ENCODE measurements around the gene MCM10. TPM values are rescaled to one million over a fixed set of nuclear protein-coding genes. Genes with fewer than 3 reads are reported as not detected.

The MCM10 gene
- total and polyA plus RNA-seq, 2 donors (not counting 3 experiments of a cell fraction or from before 2014, with no cell fraction given), result 3.3 to 31.6 TPM

DNA sequence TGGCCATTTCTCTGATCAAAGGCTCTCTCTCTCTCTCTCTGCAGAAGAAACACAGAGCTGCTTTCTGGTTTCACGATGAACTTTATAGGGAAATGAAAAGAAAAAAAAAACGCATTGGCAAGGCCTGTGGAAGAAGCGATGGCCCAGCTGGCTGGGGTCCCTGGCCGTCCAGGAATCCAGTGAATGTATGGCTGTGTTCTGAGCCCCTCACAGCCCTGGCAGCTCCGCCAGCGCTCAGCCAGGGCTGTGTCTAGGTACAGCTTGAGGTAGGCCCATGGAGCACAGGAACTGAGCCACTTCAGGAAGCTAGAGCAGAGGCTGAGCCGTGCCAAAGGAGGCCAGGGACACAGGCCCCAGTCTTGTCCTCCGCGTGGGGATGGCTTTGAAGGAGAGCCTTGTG, 85.9 kb downstream of the MCM10 start:
- CTCF ChIA-PET, result interaction anchor here (0.5 kb wide), 1 partner anchor 15 kb away, joined by 3 read pairs; no protein-coding TSS in a partner anchor
- no peak for FAIRE-seq
- POLR2A ChIA-PET, result no interaction called here

More for the DNA sequence above, 85.9 kb downstream of the MCM10 start:
- TF ChIP-seq POLR2AphosphoS5 (IDR thresholded peaks at IDR 0.05; ENCODE audit: insufficient read depth, low read depth, low read length) (no peak), EZH2 (IDR thresholded peaks at IDR 0.05; ENCODE audit: borderline replicate concordance, low read depth, low read length, severe bottlenecking) (no peak), FOS (IDR thresholded peaks at IDR 0.05; ENCODE audit: borderline replicate concordance, insufficient read depth, low read length) (no peak), GATA2 (IDR thresholded peaks at IDR 0.05; ENCODE audit: insufficient read depth, insufficient read length, low read depth, low read length) (no peak), JUN (IDR thresholded peaks at IDR 0.05; ENCODE audit: borderline replicate concordance, insufficient read depth, insufficient read length, low read depth) (no peak), POLR2A (IDR thresholded peaks at IDR 0.05; ENCODE audit: low read depth, low read length) (no peak), MYC (IDR thresholded peaks at IDR 0.05; ENCODE audit: low read depth, low read length) (no peak)
- TF ChIP-seq, protein P1, sequence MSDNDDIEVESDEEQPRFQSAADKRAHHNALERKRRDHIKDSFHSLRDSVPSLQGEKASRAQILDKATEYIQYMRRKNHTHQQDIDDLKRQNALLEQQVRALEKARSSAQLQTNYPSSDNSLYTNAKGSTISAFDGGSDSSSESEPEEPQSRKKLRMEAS (IDR thresholded peaks at IDR 0.05; ENCODE audit: insufficient read depth, insufficient read length), result no peak
- TF ChIP-seq, protein P2, sequence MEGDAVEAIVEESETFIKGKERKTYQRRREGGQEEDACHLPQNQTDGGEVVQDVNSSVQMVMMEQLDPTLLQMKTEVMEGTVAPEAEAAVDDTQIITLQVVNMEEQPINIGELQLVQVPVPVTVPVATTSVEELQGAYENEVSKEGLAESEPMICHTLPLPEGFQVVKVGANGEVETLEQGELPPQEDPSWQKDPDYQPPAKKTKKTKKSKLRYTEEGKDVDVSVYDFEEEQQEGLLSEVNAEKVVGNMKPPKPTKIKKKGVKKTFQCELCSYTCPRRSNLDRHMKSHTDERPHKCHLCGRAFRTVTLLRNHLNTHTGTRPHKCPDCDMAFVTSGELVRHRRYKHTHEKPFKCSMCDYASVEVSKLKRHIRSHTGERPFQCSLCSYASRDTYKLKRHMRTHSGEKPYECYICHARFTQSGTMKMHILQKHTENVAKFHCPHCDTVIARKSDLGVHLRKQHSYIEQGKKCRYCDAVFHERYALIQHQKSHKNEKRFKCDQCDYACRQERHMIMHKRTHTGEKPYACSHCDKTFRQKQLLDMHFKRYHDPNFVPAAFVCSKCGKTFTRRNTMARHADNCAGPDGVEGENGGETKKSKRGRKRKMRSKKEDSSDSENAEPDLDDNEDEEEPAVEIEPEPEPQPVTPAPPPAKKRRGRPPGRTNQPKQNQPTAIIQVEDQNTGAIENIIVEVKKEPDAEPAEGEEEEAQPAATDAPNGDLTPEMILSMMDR (IDR thresholded peaks at IDR 0.05; ENCODE audit: extremely low read depth in 1 of 2, insufficient read depth in 1 of 2, low read depth in 1 of 2, low read length in 2 of 2), result no peak
- Histone ChIP-seq H3K4me3 (replicated peaks in 1 of 3; ENCODE audit: insufficient read depth in 1 of 3, low read depth in 1 of 3, low read length in 3 of 3) (no peak overlapping the region), H3K4me2 (ENCODE audit: insufficient read depth, low read length) (no peak overlapping the region), H2AFZ (ENCODE audit: low read depth, low read length) (no peak overlapping the region), H4K20me1 (replicated peaks; ENCODE audit: control insufficient read depth, extremely low read depth, insufficient read depth, low read length) (no peaks in the 10 kb centered on the region), H3K79me2 (ENCODE audit: control insufficient read depth, insufficient read depth, low read length) (no peaks in the 10 kb centered on the region), H3K4me1 (ENCODE audit: control insufficient read depth, extremely low read depth, insufficient read depth, low read length) (no peaks in the 10 kb centered on the region), H3K27ac (ENCODE audit: insufficient read depth, low read depth, low read length) (no peak overlapping the region), H3K9me1 (replicated peaks; ENCODE audit: control insufficient read depth, extremely low read depth, insufficient read depth, low read length) (no peaks in the 10 kb centered on the region), H3K27me3 (ENCODE audit: control insufficient read depth in 2 of 2, insufficient read depth in 2 of 2, low read length in 2 of 2) (no peaks in the 10 kb centered on the region), H3K9me3 (replicated peaks; ENCODE audit: control insufficient read depth, insufficient read depth, low read length) (no peaks in the 10 kb centered on the region), H3K9ac (replicated peaks; ENCODE audit: extremely low read depth, insufficient read depth, low read length) (no peak overlapping the region), H3K36me3 (ENCODE audit: control insufficient read depth in 2 of 2, extremely low read depth in 1 of 2, insufficient read depth in 2 of 2, low read length in 2 of 2) (no peaks in the 10 kb centered on the region)
- BruUV-seq (replicated peaks), result no TSS peak
- dilution Hi-C loops (cut with MboI; ENCODE audit: extremely low pct_ligation_motif_present, low sequenced_read_pairs), result no loop called here
- intact Hi-C loops (cut with micrococcal nuclease), result no loop called here
- DNase-seq (ENCODE audit: low read depth, low spot score), result no peak

Data from endothelial cell of umbilical vein (primary cell).